UCSD-AML1 (cell line): ENCODE measurements around the gene SRSF2.
"Not testable (repeated sequence)": the region's sequence is repeated elsewhere in the genome, so short reads cannot be mapped to it uniquely, and the experiment has no call there.

Experiments used
- DNase-seq: peaks from one replicate; lab custom pipeline; 2025; ENCODE audit not compliant: unreplicated experiment; lab: John Stamatoyannopoulos, UW

The SRSF2 gene

DNA sequence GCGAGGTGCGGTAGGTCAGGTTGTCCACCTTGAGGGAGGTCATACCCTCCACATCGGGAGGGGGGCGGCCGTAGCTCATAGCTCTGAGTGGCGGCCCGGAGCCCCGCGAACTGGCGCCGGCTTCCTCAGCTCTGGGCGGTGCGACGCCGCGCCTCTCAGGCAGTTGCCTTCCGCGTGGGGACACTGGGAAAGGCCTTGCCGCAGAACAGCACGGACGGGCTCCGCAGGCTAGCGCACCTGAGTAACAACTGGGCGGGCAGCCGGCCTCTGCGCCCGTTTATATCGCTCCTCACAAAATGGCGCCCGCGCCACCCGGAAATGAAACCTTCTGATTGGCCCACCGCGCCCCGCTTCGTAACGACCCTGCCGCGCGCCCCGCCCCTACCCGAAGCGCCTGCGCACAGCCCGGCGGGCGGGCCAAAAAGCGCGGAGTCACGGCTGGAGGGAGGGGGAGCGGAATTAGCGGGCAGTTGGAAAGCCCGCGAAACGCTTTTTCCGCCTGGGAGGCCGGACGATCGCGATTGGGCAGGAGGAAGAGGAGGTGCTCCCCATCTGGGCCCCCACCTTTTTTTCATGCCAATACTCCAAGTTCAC lies at the start of gene SRSF2:
SRSF2 (minus strand) TSS at position 250 of the 594 bp plus-strand sequence; CDS start at position 79, 171 bp downstream.
- DNase-seq = peak; percentile 100

DNA sequence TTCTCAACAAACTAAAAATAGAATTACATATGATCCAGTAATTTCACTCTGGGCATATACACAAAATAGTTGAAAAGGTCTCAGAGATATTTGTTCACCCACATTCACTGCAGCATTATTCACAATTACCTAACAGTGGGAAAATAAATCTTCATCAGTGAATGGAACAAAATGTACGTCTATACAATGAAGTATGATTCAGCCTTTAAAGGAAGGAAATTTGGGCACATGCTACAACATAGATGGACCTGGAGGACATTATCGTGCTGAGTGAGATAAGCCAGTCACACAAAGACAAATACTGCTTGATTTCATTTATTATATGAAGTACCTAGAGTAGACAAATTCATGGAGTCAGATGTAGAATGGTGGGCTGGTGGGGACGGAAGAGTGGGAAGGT lies 47.8 kb upstream of the SRSF2 start:
- DNase-seq = no peak

GRCh38 chr17:76783146-76783545 lies 46.0 kb upstream of the SRSF2 start:
- DNase-seq = no peak

DNA sequence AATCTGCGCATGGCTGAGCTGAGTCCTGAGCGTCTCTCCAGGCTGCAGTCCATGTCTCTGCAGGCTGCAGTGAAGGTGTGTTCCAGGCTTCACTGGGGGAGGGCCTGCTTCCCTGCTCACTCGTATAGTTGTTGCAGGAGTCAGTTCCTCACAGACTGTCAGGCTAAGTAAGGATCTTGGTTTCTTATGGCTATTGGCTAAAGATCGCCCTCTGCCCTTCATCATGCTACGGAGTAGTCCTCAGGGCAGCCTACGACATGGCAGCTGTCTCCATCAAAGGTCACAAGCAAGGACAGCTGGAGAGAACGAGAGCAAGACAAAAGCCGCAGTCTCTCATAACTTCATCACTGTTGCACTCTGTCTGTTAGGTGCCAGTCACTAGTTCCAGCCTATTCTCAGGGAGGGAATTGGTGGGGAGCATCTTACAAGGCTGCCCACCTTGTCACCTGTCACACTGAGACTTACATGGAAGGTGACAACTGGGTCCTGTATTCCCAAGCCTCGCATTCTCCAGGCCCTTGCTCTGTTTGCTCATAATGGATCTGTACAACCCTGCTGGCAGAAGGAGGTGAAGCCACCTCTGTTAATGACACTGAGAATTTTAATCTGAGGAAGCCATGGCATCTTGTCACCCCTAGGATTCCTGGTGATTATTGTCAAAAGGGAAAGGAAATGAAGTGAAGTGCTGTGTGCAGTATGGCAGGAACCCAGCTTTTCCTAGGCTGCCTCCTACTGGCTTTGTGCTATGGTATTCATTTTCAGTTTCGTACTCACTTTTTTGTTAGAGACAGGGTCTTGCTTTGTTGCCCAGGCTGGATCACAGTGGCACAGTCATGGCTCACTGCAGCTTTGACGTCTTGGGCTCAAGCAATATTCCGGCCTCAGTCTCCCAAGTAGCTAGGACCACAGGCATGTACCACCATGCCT lies 44.2 kb upstream of the SRSF2 start:
- no peak for DNase-seq

DNA sequence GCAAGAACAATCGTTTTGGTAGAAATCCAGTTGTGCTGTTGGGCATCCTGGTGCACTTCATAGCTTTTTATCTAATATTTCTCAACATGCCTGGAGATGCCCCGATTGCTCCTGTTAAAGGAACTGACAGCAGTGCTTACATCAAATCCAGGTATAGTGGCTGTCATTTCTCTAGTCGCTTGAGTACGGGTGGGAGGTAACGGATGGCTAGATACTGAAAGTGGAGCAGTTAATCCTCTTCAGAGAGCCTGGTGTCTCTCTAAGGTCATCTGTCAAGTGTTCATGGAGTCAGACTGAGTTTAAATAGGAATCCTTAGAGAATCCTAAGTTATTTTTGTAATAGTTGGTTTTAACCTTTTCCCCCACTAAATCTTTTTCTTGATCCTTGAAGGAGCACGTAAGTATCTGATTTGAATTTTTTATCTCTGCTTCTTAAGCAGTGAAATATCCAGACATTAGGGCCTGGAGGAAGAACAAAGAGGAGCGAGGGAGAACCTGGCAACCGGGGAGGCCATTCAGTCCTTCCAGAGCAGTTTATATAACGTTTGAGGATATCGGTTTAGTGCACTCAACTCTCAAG lies 38.0 kb upstream of the SRSF2 start:
- no peak for DNase-seq

GRCh38 chr17:76772842-76773525 lies 35.9 kb upstream of the SRSF2 start:
- no peak for DNase-seq

- DNase-seq = no peak
These were observed 21.4 kb upstream of the SRSF2 start for GRCh38 chr17:76758570-76758969.

DNA sequence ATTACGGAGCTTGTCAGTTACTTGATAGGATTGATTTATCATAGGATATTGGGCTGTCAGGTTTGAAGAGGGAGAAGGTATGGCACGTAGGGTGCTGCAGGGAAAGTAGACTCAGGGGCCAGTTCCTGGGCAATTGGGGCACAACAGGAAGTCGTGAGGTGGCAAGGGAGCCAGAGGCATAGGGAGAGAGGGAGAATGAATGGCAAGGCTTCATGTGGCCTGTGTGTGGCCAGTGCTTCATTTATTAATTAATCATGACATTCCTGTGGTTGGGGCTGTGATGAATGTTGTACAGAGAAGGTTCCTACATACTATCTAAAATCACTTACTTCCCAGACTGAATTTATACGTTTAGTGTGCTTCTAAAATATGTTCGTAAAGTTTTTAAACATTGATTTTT lies 20.1 kb upstream of the SRSF2 start:
- DNase-seq = no peak

GRCh38 chr17:76755285-76755684 lies 18.2 kb upstream of the SRSF2 start:
- DNase-seq = no peak

- DNase-seq = no peak
These were observed 16.2 kb upstream of the SRSF2 start for GRCh38 chr17:76753061-76753961.

DNA sequence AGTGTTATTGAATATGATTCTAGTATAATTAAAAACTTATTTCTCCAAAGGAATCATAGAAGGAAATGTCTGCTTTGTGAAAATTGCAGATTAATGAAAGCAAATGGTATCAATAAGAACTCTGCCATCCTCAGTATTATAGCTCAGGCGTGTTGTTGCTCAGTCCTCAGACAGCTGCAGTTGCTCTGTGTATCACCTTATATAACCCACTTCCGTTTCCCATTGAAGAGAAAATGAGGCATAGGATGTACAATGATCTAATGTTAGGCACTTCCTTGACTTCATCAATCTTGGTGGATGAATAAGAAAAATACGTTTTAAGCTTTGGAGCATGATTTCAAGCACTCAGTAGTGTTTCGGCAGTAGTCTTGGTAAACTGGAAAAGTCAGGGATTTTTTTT lies 14.9 kb upstream of the SRSF2 start:
- DNase-seq = no peak

- no peak for DNase-seq
These were observed 14.4 kb upstream of the SRSF2 start for GRCh38 chr17:76751416-76751993.

GRCh38 chr17:76748657-76749056 lies 11.5 kb upstream of the SRSF2 start:
- DNase-seq = no peak

GRCh38 chr17:76747716-76748363 lies 10.7 kb upstream of the SRSF2 start:
- DNase-seq = no peak

DNA sequence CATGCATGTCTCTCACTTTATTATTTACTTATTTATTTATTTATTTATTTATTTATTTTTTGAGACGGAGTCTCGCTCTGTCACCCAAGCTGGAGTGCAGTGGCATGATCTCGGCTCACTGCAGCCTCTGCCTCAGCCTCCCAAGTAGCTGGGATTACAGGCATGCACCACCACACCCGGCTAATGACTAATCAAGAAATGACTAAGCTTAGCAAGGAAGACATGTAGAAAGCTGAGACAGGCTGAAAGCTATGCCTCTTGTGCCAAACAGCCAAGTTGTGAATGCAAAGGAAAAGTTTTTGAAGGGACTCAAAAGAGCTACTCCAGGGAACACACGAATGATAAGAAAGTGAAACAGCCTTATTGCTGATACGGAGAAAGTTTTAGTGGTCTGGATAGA lies 8.7 kb upstream of the SRSF2 start:
- DNase-seq = not testable (repeated sequence)

GRCh38 chr17:76744747-76745146 lies 7.6 kb upstream of the SRSF2 start:
- DNase-seq = no peak

GRCh38 chr17:76742958-76743357 lies 5.8 kb upstream of the SRSF2 start:
- DNase-seq = no peak

- DNase-seq = no peak
These were observed 3.4 kb upstream of the SRSF2 start for GRCh38 chr17:76740329-76741118.
